ENCODE data around the gene PPL.

DNA sequence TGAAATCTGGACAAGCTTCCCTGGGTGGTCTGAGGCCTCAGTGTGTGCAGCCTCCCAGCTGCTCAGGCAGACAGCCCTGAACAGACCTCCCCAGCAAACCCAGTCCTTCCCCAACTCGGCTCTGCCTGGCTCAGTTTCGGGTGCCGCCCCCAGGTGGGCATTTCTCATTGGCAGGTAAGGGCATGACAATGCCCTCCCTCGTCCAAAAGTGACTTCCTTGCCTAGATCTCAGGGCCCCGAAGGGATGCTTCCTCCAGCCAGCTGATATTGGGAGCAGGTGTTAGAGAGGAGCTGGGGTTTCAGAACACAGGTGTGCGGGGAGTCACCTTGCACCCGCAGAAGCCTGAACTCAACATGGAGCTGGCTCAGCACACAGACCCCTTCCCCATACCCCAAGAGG is 3.8 kb upstream of the PPL start:
- TF ChIP-seq EZH2 (IDR thresholded peaks at IDR 0.05; ENCODE audit: borderline replicate concordance, low read depth, low read length, severe bottlenecking) = no peak
- TF ChIP-seq, protein P1, sequence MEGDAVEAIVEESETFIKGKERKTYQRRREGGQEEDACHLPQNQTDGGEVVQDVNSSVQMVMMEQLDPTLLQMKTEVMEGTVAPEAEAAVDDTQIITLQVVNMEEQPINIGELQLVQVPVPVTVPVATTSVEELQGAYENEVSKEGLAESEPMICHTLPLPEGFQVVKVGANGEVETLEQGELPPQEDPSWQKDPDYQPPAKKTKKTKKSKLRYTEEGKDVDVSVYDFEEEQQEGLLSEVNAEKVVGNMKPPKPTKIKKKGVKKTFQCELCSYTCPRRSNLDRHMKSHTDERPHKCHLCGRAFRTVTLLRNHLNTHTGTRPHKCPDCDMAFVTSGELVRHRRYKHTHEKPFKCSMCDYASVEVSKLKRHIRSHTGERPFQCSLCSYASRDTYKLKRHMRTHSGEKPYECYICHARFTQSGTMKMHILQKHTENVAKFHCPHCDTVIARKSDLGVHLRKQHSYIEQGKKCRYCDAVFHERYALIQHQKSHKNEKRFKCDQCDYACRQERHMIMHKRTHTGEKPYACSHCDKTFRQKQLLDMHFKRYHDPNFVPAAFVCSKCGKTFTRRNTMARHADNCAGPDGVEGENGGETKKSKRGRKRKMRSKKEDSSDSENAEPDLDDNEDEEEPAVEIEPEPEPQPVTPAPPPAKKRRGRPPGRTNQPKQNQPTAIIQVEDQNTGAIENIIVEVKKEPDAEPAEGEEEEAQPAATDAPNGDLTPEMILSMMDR (IDR thresholded peaks at IDR 0.05; ENCODE audit: extremely low read depth in 1 of 2, insufficient read depth in 1 of 2, low read depth in 1 of 2, low read length in 2 of 2) = no peak
- no peak for TF ChIP-seq MYC (IDR thresholded peaks at IDR 0.05; ENCODE audit: low read depth, low read length)
- TF ChIP-seq POLR2A (IDR thresholded peaks at IDR 0.05; ENCODE audit: low read depth, low read length) = no peak
- TF ChIP-seq, protein P2, sequence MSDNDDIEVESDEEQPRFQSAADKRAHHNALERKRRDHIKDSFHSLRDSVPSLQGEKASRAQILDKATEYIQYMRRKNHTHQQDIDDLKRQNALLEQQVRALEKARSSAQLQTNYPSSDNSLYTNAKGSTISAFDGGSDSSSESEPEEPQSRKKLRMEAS (IDR thresholded peaks at IDR 0.05; ENCODE audit: insufficient read depth, insufficient read length) = no peak
- no peak for TF ChIP-seq POLR2AphosphoS5 (IDR thresholded peaks at IDR 0.05; ENCODE audit: insufficient read depth, low read depth, low read length)
- TF ChIP-seq FOS (IDR thresholded peaks at IDR 0.05; ENCODE audit: borderline replicate concordance, insufficient read depth, low read length) = no peak
- TF ChIP-seq JUN (IDR thresholded peaks at IDR 0.05; ENCODE audit: borderline replicate concordance, insufficient read depth, insufficient read length, low read depth) = no peak
